HepG2 (cell line): Measurements from ENCODE around the gene CDYL.

ENCODE experiments used
- BCLAF1 ChIP-seq: fragments of 450-650 bp; IDR thresholded peaks from 2 replicates; pipeline ENCODE4 v1.6.1; 2017; ENCODE audit warnings: mild to moderate bottlenecking
- CEBPB ChIP-seq: IDR thresholded peaks from 2 replicates; pipeline ENCODE4 v1.6.1; 2011; ENCODE audit warnings: low read depth, low read length, improper control_type of control experiment, borderline replicate concordance
- CTCF ChIP-seq: sonication (generic); formaldehyde crosslinking; IDR thresholded peaks from 2 replicates; pipeline ENCODE4 v1.5.0; 2020; ENCODE audit warnings: mild to moderate bottlenecking, missing genetic modification reagents, moderate library complexity
- JUN ChIP-seq: sonication (generic); formaldehyde crosslinking; IDR thresholded peaks from 2 replicates; pipeline ENCODE4 v1.4.0; 2020; ENCODE audit warnings: mild to moderate bottlenecking, missing genetic modification reagents
- SNRNP70 ChIP-seq: fragments of 200-400 bp; formaldehyde crosslinking; IDR thresholded peaks from 2 replicates; pipeline ENCODE4 v1.6.1; 2017; ENCODE audit warnings: mild to moderate bottlenecking, low read depth, low read length, moderate library complexity
- TCF12 ChIP-seq, 2 experiments: fragments of 450-650 bp in 1 of 2; sonication (generic) in 1 of 2; formaldehyde crosslinking in 1 of 2; IDR thresholded peaks; 2 replicates each; pipeline versions ENCODE4 v1.6.1 to v1.8.0; 2017 to 2022; ENCODE audit warnings: antibody characterized with exemption in 1 of 2, mild to moderate bottlenecking in 1 of 2, missing genetic modification reagents in 1 of 2, moderate library complexity in 1 of 2

GRCh38 chr6:4907602-4908001, 131.4 kb downstream of the CDYL start:
- TF ChIP-seq CTCF (no peak), CEBPB (no peak), SNRNP70 (no peak), TCF12 (IDR thresholded peaks at IDR 0.05) (no peak), TCF12 (CRISPR knock-in tag; IDR thresholded peaks at IDR 0.05) (no peak), JUN (no peak), BCLAF1 (no peak)
